Measurements from ENCODE around the gene ERG28.

Gene ERG28

GRCh38 chr14:75653563-75653962 is 7.1 kb downstream of the ERG28 start:
- Histone ChIP-seq H4K20me1 (ENCODE audit: insufficient read depth) (no peaks in the 10 kb centered on the region), H3K36me3 (ENCODE audit: insufficient read depth) (no peaks in the 10 kb centered on the region), H3K4me2 (no peak overlapping the region), H3K4me3 (IDR thresholded peaks at IDR 0.05; ENCODE audit: insufficient read depth, low read depth, low read length) (no peak overlapping the region), H3K79me2 (ENCODE audit: insufficient read depth, low read depth) (no peaks in the 10 kb centered on the region), H2AFZ (ENCODE audit: low read depth) (no peak overlapping the region), H3K27ac (no peak overlapping the region), H3K27me3 (ENCODE audit: insufficient read depth, low read depth) (no peaks in the 10 kb centered on the region), H3K4me1 (ENCODE audit: low read depth, poor library complexity, severe bottlenecking) (no peaks in the 10 kb centered on the region), H3K9ac (no peak overlapping the region)
- TF ChIP-seq CTCF (conservative IDR thresholded peaks at IDR 0.05; ENCODE audit: low read depth, low read length): no peak

- Histone ChIP-seq H3K4me1 (ENCODE audit: low read depth, poor library complexity, severe bottlenecking) (no peaks in the 10 kb centered on the region), H3K79me2 (ENCODE audit: insufficient read depth, low read depth) (no peaks in the 10 kb centered on the region), H2AFZ (ENCODE audit: low read depth) (no peak overlapping the region), H3K4me2 (no peak overlapping the region), H3K4me3 (IDR thresholded peaks at IDR 0.05; ENCODE audit: insufficient read depth, low read depth, low read length) (no peak overlapping the region), H3K36me3 (ENCODE audit: insufficient read depth) (no peaks in the 10 kb centered on the region), H3K27ac (no peak overlapping the region), H4K20me1 (ENCODE audit: insufficient read depth) (no peaks in the 10 kb centered on the region), H3K27me3 (ENCODE audit: insufficient read depth, low read depth) (no peaks in the 10 kb centered on the region), H3K9ac (no peak overlapping the region)
- no peak for TF ChIP-seq CTCF (conservative IDR thresholded peaks at IDR 0.05; ENCODE audit: low read depth, low read length)
These were observed 10.2 kb downstream of the ERG28 start for GRCh38 chr14:75650253-75651058.

- Histone ChIP-seq H3K79me2 (ENCODE audit: insufficient read depth, low read depth) (no peaks in the 10 kb centered on the region), H4K20me1 (ENCODE audit: insufficient read depth) (no peaks in the 10 kb centered on the region), H3K4me1 (ENCODE audit: low read depth, poor library complexity, severe bottlenecking) (no peaks in the 10 kb centered on the region), H3K36me3 (ENCODE audit: insufficient read depth) (no peaks in the 10 kb centered on the region), H3K4me3 (IDR thresholded peaks at IDR 0.05; ENCODE audit: insufficient read depth, low read depth, low read length) (no peak overlapping the region), H3K27me3 (ENCODE audit: insufficient read depth, low read depth) (no peaks in the 10 kb centered on the region), H2AFZ (ENCODE audit: low read depth) (no peak overlapping the region), H3K4me2 (no peak overlapping the region), H3K9ac (no peak overlapping the region), H3K27ac (no peak overlapping the region)
- no peak for TF ChIP-seq CTCF (conservative IDR thresholded peaks at IDR 0.05; ENCODE audit: low read depth, low read length)
These were observed 10.9 kb downstream of the ERG28 start for GRCh38 chr14:75649773-75650172.

- Histone ChIP-seq H4K20me1 (ENCODE audit: insufficient read depth) (no peaks in the 10 kb centered on the region), H3K27me3 (ENCODE audit: insufficient read depth, low read depth) (no peaks in the 10 kb centered on the region), H3K4me2 (no peak overlapping the region), H3K79me2 (ENCODE audit: insufficient read depth, low read depth) (no peaks in the 10 kb centered on the region), H3K9ac (no peak overlapping the region), H3K4me1 (ENCODE audit: low read depth, poor library complexity, severe bottlenecking) (no peaks in the 10 kb centered on the region), H3K27ac (no peak overlapping the region), H3K4me3 (IDR thresholded peaks at IDR 0.05; ENCODE audit: insufficient read depth, low read depth, low read length) (no peak overlapping the region), H2AFZ (ENCODE audit: low read depth) (no peak overlapping the region), H3K36me3 (ENCODE audit: insufficient read depth) (no peaks in the 10 kb centered on the region)
- TF ChIP-seq CTCF (conservative IDR thresholded peaks at IDR 0.05; ENCODE audit: low read depth, low read length): no peak
These were observed 11.3 kb downstream of the ERG28 start for GRCh38 chr14:75649337-75649736.
